Anterior cingulate cortex (tissue), 58 donors: ENCODE measurements around the gene ANKH.
"Not testable (repeated sequence)": the region's sequence is repeated elsewhere in the genome, so short reads cannot be mapped to it uniquely, and the experiment has no call there.

Experiments used
- DNase-seq, 58 donors: peaks; one replicate each; lab custom pipeline; 2025; lab: John Stamatoyannopoulos, UW

Gene ANKH

DNA sequence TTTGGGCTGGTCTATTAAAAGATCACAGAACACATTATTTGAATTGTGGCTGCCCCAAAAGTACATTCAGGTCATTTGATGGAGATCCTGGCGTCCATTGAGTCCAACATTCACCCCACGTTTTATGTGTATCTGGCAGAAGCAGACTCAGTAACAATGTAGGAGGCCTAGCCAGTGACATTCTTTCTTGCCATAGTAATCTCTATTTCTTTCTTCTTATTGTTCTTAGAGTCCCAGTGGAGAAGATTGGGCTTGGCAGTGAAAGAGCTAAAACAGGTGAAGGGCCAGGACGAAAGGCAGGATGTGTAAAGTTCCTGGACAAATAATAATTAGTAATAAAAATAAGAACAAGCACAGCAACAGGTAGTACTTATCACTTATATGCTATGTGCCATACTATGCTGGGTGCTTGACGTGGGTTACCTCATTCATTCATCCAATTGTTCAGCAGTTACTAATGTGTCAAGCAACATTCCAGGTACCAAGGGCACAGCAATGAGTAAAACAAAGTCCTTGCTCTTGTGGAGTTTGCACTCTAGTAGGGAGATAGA lies 12.6 kb upstream of the ANKH start:
- no peak for DNase-seq

DNA sequence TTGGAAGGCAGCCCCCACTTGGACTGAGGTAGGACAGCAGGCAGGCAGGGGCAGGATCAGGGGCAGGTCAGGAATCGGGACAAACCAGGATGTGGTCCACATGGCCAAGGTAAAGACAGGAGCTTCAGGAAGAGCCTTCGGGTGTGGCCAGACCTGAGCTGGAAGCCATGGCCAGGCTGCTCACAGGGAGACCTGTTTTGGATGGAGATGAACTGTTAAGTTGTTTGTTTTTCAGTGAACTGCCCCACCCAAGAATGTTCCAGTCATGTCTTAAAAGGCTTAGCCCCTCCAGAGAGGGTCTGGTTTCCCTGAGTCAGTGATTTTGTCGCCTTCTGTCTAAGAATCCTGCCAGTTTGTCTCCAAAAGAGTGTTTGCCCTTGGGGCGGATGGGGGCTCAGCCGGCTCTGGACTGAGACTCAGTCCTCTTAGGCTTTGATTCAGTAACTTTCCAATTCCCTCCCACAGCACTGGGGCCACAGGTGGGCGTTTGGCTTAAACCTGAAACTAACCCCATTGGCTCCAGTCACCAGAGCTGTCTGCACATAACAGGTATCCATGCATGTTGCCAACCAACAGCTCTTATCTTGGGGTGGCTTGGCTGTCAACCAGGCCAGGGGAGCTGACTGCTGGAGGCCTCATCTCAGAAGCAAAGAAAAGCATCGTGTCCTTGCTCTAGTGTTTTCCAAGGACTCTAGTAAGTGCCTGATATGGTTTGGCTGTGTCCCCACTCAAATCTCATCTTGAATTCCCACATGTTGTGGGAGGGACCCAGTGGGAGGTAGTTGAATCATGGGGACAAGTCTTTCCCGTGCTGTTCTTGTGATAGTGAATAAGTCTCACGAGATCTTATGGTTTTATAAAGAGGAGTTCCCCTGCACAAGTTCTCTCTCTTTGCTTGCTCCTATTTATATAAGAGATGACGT lies 11.3 kb upstream of the ANKH start:
- no peak for DNase-seq

DNA sequence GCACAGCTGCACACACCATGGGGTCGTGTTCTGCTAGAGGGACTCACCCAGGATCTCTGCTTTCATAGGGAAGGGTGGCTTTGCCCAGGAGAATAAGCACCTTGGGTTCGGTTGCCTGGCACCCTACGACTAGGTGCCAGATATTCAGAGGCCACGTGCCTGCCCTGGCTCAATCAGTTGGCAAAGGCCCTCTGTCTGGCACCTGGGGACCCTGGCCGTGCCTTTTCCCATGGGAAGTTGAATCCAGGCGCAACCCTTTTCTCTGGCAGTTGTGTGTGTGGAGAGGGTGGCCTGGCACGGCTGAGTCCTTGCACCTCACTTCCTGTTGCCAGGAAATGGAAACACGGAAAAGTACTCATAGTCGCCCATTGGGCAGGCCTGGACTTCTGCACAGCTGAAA lies 10.2 kb upstream of the ANKH start:
- DNase-seq: no peak

DNA sequence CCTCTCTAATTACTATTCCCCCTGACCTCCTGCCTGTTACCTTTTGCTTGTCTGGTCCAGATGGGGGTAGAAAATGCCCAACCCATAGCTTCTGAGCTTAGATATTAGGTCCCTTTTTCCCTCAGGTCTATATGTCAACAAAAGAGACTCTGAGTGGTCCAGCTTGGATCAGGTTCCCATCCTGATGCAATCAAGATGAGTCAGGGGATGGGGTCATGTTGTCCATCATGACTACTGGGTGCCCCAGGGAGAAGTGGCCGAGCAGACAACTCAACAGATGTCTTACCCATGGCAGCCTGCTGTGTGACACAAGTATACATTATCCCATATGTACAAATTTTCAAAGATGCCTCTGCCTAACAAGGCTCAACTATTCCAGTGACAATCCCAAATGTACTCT lies 9.1 kb upstream of the ANKH start:
- no peak for DNase-seq

DNA sequence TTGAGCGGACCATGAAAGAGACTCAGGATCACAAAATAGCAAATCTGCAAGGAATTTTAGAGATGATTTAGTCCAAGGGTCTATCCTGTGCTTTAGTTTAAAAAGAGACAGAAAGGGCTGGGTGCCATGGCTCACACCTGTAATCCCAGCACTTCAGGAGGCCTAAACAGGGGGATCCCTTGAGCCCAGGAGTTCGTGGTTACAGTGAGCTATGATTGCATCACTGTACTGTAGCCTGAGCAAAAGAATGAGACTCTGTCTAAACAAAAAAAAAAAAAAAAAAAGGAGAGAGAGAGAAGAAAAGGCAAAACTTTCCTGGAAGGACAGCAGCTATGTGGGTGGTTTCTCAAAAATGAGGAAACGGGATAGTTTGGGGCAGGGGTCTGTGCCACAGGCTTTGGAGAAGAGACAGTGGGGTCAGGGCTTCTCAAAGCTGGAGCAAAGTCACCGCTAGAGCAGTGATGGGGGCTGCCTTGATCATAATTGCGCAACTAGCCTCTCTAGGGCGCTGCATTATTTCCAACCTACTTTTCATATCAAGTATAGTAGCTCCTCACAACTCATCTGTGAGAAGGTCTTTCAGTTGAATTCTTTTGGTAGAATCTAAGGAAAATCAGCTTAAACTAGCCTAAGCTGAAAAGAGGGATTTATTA lies 8.5 kb upstream of the ANKH start:
- DNase-seq: no peak

DNA sequence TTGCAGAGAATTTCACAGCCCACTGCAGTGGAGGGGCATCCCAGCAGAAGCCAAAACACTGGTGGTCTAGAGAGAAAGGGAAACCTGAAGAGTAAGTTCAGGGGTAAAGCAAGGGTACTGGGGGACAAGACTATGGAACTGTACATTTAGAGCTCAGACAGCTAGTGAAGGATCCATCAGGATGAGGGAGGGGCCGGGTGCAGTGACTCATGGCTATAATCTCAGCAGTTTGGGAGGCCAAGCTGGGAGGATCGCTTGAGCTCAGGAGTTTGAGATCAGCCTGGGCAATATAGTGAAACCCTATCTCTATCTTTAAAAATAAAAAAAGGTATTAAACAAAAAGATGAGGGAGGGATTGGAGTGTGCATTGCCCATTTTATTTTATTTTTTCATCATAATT lies 7.8 kb upstream of the ANKH start:
- no peak for DNase-seq

DNA sequence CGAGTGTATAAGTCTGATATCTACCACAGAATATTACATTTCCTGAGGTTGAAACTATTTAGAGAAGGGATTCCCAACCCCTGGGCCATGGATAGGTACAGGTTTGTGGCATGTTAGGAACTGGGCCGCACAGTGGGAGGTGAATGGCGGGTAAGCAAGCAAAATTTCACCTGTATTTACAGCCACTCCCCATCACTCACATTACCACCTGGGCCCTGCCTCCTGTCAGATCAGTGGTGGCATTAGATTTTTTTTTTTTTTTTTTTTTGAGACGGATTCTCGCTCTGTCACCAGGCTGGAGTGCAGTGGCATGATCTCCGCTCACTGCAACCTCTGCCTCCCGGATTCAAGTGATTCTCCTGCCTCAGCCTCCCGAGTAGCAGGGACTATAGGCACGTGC lies 6.6 kb upstream of the ANKH start:
- DNase-seq: not testable (repeated sequence)

DNA sequence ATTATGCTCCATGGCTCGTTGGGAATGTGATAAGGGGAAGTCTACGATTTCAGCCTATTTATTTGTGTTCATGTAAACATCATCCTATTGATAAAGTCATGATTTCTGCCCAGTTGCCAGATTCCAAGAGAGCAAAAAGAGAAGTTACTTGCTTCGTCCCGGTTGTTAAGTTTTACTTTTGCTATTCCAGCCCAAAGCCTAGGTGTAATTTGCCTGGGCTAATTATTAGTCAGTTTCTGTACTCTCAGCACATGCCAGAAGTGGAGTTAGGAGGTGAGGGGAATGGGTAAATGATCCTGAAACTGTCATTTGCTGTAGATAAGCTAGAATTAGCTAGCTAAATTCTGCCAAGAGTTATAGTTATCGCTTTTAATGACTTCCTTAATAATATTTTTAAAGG lies 4.5 kb upstream of the ANKH start:
- DNase-seq: no peak

DNA sequence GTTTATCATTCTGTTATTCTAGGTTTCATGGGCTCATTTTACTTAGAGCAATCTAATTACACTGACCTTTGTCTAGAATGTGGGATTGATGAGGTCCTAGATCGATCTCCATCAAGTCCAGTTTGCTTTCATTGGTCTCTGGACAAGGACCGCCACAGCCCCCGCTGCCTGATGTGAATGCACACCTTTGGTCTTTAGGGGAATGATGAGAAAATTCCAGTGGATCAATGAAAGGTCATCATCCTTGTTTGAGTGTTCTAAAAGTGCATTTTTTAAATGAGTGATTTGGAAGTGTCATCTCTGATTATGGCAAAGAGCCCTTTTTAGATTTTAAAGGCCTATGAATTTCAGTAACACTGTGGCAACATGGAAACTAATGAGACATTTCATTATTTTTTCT lies 2.2 kb upstream of the ANKH start:
- DNase-seq: no peak

DNA sequence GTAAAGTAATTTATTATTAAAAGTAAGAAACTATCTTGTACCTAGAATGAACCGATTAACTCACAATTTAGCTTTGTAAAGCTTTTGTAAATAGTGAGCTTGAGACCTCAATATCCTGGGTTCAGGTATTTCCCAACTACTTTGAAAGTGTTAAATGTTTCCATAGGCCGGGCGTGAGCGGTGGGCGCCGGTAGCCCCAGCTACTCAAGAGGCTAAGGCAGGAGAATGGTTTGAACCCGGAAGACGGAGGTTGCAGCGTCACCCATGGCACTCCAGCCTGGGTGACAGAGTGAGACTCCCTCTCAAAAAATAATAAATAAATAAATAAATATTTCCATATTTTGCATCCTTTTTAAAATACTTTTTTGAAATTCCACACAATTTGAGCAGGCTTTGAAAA lies 1.5 kb upstream of the ANKH start:
- no peak for DNase-seq

DNA sequence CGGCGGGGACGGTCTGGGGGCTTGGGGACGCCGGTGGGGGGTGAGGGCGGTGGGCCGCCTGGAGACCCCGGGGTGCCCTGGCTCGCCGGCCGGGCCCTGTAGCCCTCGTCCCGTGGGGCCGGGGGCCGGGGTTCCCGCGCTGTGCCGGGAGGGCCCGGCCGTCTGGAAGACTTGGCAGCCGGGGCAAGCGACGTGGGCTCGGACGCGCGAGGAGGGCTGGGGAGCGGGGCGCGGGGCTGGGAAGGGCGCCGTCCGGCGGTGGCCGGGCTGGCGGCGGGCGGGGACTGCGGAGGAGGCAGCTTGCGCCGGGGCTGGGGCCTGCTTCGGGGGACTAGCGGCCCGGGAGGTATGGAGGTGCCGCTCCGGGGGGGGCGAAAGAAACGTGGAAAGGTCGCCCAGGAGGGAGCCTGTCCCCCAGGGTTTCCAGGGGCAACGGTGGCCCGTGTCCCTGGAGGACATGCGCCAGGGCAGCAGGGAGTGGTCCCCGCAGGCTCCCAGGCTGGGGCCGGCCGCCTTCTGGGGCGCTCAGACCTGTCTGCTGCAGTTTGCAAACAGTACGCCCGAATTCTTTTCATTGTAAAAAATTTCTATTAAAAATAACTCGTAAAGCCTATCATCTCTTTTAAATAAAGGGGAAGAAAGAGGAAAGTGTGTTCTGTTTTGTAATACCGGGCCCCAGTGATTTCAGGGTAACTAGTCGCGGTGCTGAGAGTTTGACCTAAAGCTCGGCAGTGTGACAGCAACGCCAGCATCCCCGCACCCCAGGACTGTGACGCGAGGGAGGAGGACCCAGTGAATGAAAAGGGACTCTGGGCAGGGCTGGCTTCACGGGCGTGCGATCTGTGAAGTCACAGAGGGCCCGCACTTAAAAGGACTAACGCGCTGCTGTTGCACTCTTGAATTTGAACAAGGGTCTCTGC lies 752 bp upstream of the ANKH start:
- DNase-seq: peak in 54 of 58 donors; percentile 9 to 85 (median 62)

DNA sequence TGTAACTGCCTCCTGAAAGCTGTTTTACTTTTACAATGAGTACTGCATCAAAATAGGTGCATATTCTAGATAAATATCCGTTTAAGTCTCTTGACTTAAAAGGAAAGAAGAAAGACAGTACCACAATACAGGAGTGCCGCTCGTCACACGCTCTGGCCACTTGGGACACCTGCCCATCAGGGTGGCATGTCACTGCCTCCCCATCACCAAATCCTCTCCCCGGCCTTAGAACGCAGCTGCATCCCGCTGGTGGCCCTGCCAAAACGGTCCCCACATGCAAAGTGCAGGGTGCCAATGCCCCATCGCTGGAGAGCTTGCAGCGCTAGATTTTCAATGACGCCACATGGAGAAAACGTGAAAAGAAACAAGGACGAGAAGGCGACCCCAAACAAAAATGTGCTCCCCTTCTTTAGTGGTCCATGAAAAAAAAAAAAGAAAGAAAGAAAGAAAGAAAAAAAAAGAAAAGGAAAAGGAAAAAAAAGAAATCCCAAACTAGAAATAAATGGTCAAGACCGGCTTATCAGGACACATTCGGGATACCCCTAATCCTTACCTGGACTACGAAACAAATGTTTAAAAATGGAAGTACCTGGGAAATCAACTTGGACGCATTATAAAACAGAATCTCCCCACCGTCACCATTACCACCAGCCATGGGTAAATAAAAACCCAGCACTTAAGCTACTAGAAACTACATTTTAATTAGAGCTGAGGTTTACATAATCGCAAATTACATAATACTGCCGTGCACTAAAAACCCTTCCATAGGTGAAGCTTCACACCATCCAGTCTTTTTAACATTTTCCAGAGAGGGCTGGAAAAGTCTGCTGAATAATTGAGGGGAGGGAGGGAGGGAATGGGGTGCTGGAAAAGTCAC lies 1.0 kb downstream of the ANKH start:
- DNase-seq: peak in 38 of 58 donors; percentile 3 to 68 (median 28)

DNA sequence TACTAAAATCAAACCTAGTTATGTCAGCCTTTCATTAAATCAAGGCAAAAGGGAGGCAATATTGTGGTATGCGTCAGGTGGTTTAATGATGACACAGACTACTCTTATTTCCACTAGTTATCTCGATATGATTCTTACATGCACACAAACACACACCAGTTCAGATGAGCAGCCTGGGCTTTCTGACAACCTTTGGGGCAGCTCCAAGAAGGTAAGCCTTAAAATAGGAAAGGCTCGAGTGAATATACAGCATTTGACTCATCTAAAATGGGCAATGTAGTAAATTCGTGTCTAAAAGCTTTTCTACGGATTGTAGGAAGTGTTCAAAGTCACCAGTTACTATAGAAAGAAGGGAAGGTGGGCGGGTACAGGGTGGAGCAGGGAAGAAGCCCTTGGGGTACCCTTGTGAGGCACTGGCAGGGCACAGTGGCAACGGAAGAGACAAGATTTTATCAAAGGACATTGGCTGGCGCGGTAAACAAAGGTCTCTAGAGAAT lies 1.9 kb downstream of the ANKH start:
- peak in 1 of 58 donors; percentile 17 for DNase-seq

DNA sequence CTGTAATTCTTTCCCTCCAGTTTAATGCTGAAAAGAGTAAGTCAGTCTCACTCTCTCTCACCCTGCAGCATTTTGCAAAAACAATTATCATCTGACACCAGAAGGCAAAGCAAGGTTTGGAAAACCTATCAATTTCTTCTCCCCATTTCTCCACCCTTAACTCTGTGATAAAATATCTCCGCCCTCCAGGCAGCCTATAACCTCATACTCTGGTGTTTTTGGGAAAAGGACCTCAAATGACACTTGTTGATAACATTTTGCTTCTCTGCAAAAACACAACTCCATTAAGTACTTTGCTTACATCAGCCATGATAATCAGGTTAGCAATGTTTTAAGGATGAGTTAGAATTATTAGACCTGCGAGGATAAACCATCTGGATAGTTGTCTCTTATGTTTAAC lies 2.3 kb downstream of the ANKH start:
- no peak for DNase-seq

DNA sequence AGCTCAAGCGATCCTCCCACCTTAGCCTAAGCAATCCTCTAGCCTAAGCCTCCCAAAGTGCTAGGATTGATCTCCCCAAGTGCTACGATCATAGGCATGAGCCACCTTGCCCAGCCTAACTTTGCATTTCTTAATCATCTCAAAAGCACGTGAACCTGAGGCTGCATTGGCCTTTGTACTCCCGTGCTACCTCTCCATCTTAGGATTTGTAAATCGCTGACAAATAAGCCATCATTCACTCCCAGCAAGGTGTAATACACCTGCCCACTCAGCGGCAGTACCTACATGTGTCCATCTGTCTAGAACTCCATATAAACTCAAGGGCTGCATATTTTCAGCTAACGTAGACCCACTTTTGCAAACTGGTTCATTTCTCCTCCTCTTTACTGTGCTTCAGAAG lies 2.8 kb downstream of the ANKH start:
- no peak for DNase-seq

DNA sequence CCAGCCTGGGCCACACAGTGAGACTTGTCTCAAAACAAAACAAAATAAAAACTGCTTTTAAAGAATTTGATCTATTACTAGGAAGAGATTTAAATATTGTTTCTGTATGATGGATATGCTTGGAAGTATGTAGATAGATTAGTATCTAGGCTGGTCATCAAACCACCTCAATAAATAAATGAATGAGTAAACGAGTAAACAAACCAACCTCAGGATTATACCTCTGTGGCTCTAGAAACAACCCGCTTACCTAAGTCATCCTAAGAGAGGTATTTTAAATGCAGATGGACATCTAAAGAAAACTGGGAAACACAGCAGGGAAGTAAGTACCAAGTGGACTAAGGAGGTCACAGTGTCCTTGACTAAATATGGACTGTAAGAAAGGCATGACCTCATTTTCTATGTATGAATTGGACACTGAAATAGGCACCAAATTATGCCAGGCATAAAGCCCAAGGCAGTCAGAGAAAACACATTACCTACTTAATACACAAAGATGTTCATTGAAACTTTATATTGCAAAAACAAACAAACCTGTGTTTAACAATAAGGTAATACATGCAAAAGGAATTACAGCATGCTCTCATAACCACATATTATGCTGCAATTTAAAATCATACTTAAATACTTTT lies 7.3 kb downstream of the ANKH start:
- no peak for DNase-seq

DNA sequence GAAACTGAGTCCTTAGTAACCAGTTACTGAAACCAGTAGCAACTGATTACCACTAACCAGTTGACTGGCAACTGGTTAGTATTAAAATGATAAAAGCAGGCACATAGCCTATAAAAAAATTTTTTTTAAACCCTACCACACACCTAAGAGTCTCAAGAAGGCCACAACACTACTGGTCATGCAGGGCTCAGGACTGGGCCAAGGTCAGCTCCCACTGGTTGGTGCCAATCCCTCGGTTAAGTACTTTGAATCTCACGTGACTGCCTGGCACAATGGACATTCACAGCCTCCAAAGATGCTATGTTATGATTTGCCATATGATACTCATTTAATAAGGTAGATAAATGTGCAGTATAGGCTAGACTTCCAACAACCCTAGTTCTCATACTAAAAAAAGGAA lies 8.5 kb downstream of the ANKH start:
- DNase-seq: no peak

DNA sequence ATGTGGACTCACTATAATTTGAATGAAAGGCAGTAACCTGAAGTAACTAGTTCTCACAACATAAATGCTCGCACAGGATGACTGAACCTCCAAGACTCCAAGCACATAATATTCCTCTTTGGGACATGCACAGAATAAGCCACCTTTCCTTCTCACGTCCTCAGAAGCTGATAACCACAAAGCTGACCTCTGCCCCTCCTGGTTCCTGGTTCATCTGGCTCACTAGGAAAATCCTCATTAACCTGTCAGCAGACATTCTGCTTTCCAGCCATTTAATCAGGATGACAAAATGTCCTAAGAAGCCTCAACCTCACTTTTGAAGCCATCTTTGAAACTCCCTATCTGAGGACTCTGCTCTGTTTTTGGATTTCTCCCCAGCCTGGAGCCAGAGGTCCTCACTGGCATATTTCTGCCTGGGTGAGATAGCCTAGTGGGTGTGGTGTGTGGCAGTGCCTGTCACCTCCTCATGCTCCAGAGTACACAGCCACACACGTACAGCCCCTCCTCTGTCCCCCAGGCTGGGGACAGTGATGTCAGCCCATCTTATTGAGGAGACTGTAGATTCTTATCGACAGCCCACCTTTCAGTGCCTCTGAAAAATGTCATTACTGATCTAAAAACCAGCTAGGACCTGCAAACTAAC lies 10.3 kb downstream of the ANKH start:
- DNase-seq: no peak
